Small intestine (tissue), 7 donors: ENCODE results near the gene MARVELD1. TPM values are rescaled to one million over a fixed set of nuclear protein-coding genes. Genes with fewer than 3 reads are reported as not detected.

Experiments used
- DNase-seq, 2 donors: peaks; one replicate each; pipeline versions ENCODE4 v3.0.0 to v3.0.0-alpha.2; 2013
- FAIRE-seq: peaks from 2 replicates; lab custom pipeline; 2012; peaks lifted over from hg19 to GRCh38; lab: Jason Lieb, UNC
- H3K27ac ChIP-seq, 3 donors: one replicate each; pipeline ENCODE4 v1.5.1; 2013; ENCODE audit warnings: low read length in 2 of 3, mild to moderate bottlenecking in 2 of 3, control low read depth in 1 of 3, inconsistent platforms in 1 of 3, low read depth in 1 of 3, moderate library complexity in 1 of 3
- H3K27me3 ChIP-seq, 3 donors: one replicate each; pipeline ENCODE4 v1.6.1; 2013; ENCODE audit warnings: low read length in 3 of 3, inconsistent platforms in 1 of 3; ENCODE audit not compliant: control insufficient read depth in 3 of 3, insufficient read depth in 3 of 3
- H3K36me3 ChIP-seq, 3 donors: one replicate each; pipeline ENCODE4 v1.6.1; 2013; ENCODE audit warnings: low read length in 3 of 3, inconsistent platforms in 1 of 3, low read depth in 1 of 3, mild to moderate bottlenecking in 1 of 3, moderate library complexity in 1 of 3; ENCODE audit not compliant: control insufficient read depth in 3 of 3, insufficient read depth in 2 of 3
- H3K4me1 ChIP-seq, 3 donors: one replicate each; pipeline ENCODE4 v1.6.1; 2013; ENCODE audit warnings: low read length in 2 of 3, inconsistent platforms in 1 of 3, low read depth in 1 of 3, mild to moderate bottlenecking in 1 of 3, moderate library complexity in 1 of 3; ENCODE audit not compliant: control insufficient read depth in 3 of 3, insufficient read depth in 2 of 3
- H3K4me3 ChIP-seq, 3 donors: one replicate each; pipeline ENCODE4 v1.5.1; 2013; ENCODE audit warnings: low read length in 3 of 3, control low read depth in 1 of 3, inconsistent platforms in 1 of 3, low read depth in 1 of 3, mild to moderate bottlenecking in 1 of 3, moderate library complexity in 1 of 3
- H3K9me3 ChIP-seq, 2 donors: one replicate each; pipeline ENCODE4 v1.6.1; 2013; ENCODE audit warnings: low read depth in 1 of 2, low read length in 1 of 2; ENCODE audit not compliant: control insufficient read depth in 2 of 2, insufficient read depth in 1 of 2
- WGBS, 3 donors: extraction: QIAGEN DNeasy Blood & Tissue Kit; methylation state at CpG; one replicate each; pipeline ENCODE4 v1.1.7; 2013; 5-methylcytosine and 5-hydroxymethylcytosine counted together
- polyA plus RNA-seq, 4 donors: library from polyadenylated mRNA; stranded (reverse) in 3 of 4; unstranded in 1 of 4; fragments of 200-250 nt in 3 of 4; fragments of 120-200 nt in 1 of 4; gene quantifications; one replicate each; pipeline versions ENCODE4 v1.2.1 to v1.2.3, GENCODE V29; 2013
- donor health status: healthy with polysubstance abuse.
- donor health status: control.
- donor health status: control.
- donor health status: Bipolar disorder and iron deficiency.
- donor health status: healthy.

MARVELD1 gene
- polyA plus RNA-seq, 4 donors, result 1.6 to 35.2 (median 10.2) TPM

GRCh38 chr10:97765201-97765600 is 51.7 kb downstream of the MARVELD1 start:
- H3K4me1 ChIP-seq, result peaks cover 0 to 10% (median 0%) of the 10 kb centered on the region in 3 donors
- H3K4me3 ChIP-seq, result no peak overlapping the region
- H3K27me3 ChIP-seq, result peaks cover 0 to 2% (median 0%) of the 10 kb centered on the region in 3 donors
- WGBS, 3 donors, result 26 to 73% (median 54%) methylated on average over 15 of the region's 15 CpGs
- FAIRE-seq, result no peak
- no peak overlapping the region for H3K27ac ChIP-seq
- H3K36me3 ChIP-seq, result peaks cover 6 to 50% (median 6%) of the 10 kb centered on the region in 3 donors
- H3K9me3 ChIP-seq, result no peaks in the 10 kb centered on the region
- DNase-seq, result no peak

- H3K4me1 ChIP-seq, result peaks cover 0 to 12% (median 0%) of the 10 kb centered on the region in 3 donors
- FAIRE-seq (no peak), DNase-seq (no peak)
- H3K27me3 ChIP-seq, result peaks cover 0 to 8% (median 6%) of the 10 kb centered on the region in 3 donors
- WGBS, 3 donors, result 92 to 93% (median 92%) methylated on average over 13 of the region's 13 CpGs
- H3K4me3 ChIP-seq, result no peak overlapping the region
- H3K9me3 ChIP-seq, result no peaks in the 10 kb centered on the region
- no peak overlapping the region for H3K27ac ChIP-seq
- H3K36me3 ChIP-seq, result peaks cover 2 to 41% (median 3%) of the 10 kb centered on the region in 3 donors
Measured at GRCh38 chr10:97766106-97766810, 52.7 kb downstream of the MARVELD1 start.

- H3K27ac ChIP-seq, result no peak overlapping the region
- H3K4me1 ChIP-seq, result peaks cover 0 to 14% (median 0%) of the 10 kb centered on the region in 3 donors
- peaks cover 0 to 13% (median 9%) of the 10 kb centered on the region in 3 donors for H3K27me3 ChIP-seq
- peak in 1 of 2 donors; percentile 29 for DNase-seq
- WGBS, 3 donors, result 69 to 82% (median 82%) methylated on average over 22 of the region's 22 CpGs
- H3K36me3 ChIP-seq, result peaks cover under 1 to 32% (median 2%) of the 10 kb centered on the region in 3 donors
- no peak overlapping the region for H3K4me3 ChIP-seq
- FAIRE-seq, result no peak
- H3K9me3 ChIP-seq, result no peaks in the 10 kb centered on the region
Measured at GRCh38 chr10:97766996-97767924, 53.7 kb downstream of the MARVELD1 start.

Other genes starting within 250 kb of the MARVELD1 start
- gene MMS19, start 215.3 kb upstream of the MARVELD1 start, polyA plus RNA-seq, result 10 to 100 TPM; 44.7 to 55.3 (median 50.5) TPM
- gene UBTD1, start 214.8 kb upstream of the MARVELD1 start, polyA plus RNA-seq, result 1 to 10 TPM; 1.1 to 7.6 (median 4.8) TPM
- 1 to 10 TPM in 2 of 4 donors, under 1 TPM in 2; 0.04 to 8.6 (median 2.0) TPM for gene ANKRD2, start 141.0 kb upstream of the MARVELD1 start, polyA plus RNA-seq
- 10 to 100 TPM in 1 of 4 donors, under 1 TPM in 3; 0.45 to 12.1 (median 0.66) TPM for gene HOGA1, start 129.3 kb upstream of the MARVELD1 start, polyA plus RNA-seq
- gene C10orf62, start 124.0 kb upstream of the MARVELD1 start, polyA plus RNA-seq, result under 1 TPM in 1 of 4 donors, not detected in 3; 0.41 TPM
- 10 to 100 TPM in 1 of 4 donors, 1 to 10 TPM in 1, not detected in 2; 4.0 to 15.5 TPM for gene MORN4, start 80.2 kb upstream of the MARVELD1 start, polyA plus RNA-seq
- gene PI4K2A, start 73.1 kb upstream of the MARVELD1 start, polyA plus RNA-seq, result 10 to 100 TPM in 3 of 4 donors, 1 to 10 TPM in 1; 9.5 to 34.0 (median 12.0) TPM
- 10 to 100 TPM; 18.2 to 64.9 (median 46.8) TPM for gene AVPI1, start 26.5 kb upstream of the MARVELD1 start, polyA plus RNA-seq
- 10 to 100 TPM; 21.6 to 53.9 (median 29.7) TPM for gene ZFYVE27, start 23.4 kb downstream of the MARVELD1 start, polyA plus RNA-seq
- 100 to 1,000 TPM in 1 of 4 donors, 10 to 100 TPM in 3; 12.7 to 110 (median 53.8) TPM for gene SFRP5, start 58.3 kb downstream of the MARVELD1 start, polyA plus RNA-seq
- 1 to 10 TPM; 1.9 to 5.3 (median 4.0) TPM for gene GOLGA7B, start 136.1 kb downstream of the MARVELD1 start, polyA plus RNA-seq